AG04450 (cell line): Measurements from ENCODE around the gene TAF1B. TPM values are rescaled to one million over a fixed set of nuclear protein-coding genes. Genes with fewer than 3 reads are reported as not detected.
"Not testable (repeated sequence)": the region's sequence is repeated elsewhere in the genome, so short reads cannot be mapped to it uniquely, and the experiment has no call there.

Experiments used
- CTCF ChIA-PET: fragments of 300-600, 350-600 bp; formaldehyde crosslinking; extraction: SDS; loops from one replicate; lab custom pipeline; 2022; ENCODE audit warnings: antibody characterized with exemption, inconsistent platforms; lab: Charles Lee
- POLR2A ChIA-PET: fragments of 350-600 bp; formaldehyde crosslinking; extraction: SDS; loops from one replicate; lab custom pipeline; 2021; ENCODE audit warnings: antibody characterized with exemption, inconsistent platforms; lab: Yijun Ruan, JAX
- DNase-seq: peaks from one replicate; pipeline ENCODE4 v3.0.0-alpha.2; 2011; ENCODE audit warnings: low read depth, low spot score
- H3K27ac ChIP-seq: one replicate; pipeline ENCODE4 v1.5.1; 2012; ENCODE audit warnings: low read depth, low read length, control low read depth
- H3K27me3 ChIP-seq: one replicate; pipeline ENCODE4 v1.6.0; 2012; ENCODE audit warnings: low read length; ENCODE audit not compliant: control insufficient read depth, insufficient read depth
- H3K4me3 ChIP-seq: 2 replicates; pipeline ENCODE4 v1.5.1; 2011; ENCODE audit warnings: mild to moderate bottlenecking, low read depth, low read length, control low read depth
- H3K9me3 ChIP-seq: 2 replicates; pipeline ENCODE4 v1.5.1; 2012; ENCODE audit warnings: low read length; ENCODE audit not compliant: control insufficient read depth, insufficient read depth
- polyA plus RNA-seq: library from polyadenylated mRNA; depleted of rRNA; stranded (reverse); fragments of >200 nt; gene quantifications from 2 replicates; pipeline ENCODE4 v1.2.3, GENCODE V29; 2011
- TF ChIP-seq, protein P1 (sequence below): IDR thresholded peaks from 2 replicates; pipeline ENCODE4 v1.5.1; 2011; ENCODE audit warnings: low read depth, low read length, control low read depth, inconsistent platforms

The TAF1B gene
- polyA plus RNA-seq, 1 experiment: 25.8 TPM

DNA sequence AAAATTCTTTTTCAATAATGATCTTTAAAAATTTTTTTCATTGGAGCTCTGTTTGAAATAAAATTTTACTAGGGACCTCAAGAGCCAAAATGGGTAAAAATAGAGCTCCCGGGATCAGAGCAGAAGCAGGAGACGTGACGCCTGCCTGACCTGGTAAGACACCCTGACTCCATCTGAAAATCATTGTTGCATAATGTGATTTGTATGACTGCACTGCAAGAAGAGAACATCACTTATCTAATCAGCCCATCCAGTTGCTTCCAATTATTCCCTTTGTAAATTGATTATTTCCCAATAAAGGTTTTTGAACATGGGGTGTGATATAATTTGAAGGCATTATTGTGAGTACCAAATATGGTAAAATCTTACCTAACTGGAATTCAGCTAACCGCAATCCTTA is 17.1 kb upstream of the TAF1B start:
- TF ChIP-seq, protein P1, sequence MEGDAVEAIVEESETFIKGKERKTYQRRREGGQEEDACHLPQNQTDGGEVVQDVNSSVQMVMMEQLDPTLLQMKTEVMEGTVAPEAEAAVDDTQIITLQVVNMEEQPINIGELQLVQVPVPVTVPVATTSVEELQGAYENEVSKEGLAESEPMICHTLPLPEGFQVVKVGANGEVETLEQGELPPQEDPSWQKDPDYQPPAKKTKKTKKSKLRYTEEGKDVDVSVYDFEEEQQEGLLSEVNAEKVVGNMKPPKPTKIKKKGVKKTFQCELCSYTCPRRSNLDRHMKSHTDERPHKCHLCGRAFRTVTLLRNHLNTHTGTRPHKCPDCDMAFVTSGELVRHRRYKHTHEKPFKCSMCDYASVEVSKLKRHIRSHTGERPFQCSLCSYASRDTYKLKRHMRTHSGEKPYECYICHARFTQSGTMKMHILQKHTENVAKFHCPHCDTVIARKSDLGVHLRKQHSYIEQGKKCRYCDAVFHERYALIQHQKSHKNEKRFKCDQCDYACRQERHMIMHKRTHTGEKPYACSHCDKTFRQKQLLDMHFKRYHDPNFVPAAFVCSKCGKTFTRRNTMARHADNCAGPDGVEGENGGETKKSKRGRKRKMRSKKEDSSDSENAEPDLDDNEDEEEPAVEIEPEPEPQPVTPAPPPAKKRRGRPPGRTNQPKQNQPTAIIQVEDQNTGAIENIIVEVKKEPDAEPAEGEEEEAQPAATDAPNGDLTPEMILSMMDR: no peak
- CTCF ChIA-PET: interaction anchor here (0.6 to 3.7 kb wide), 3 partner anchors 10 to 13 kb away, joined by 3 to 19 read pairs (median 3); no protein-coding TSS in a partner anchor

DNA sequence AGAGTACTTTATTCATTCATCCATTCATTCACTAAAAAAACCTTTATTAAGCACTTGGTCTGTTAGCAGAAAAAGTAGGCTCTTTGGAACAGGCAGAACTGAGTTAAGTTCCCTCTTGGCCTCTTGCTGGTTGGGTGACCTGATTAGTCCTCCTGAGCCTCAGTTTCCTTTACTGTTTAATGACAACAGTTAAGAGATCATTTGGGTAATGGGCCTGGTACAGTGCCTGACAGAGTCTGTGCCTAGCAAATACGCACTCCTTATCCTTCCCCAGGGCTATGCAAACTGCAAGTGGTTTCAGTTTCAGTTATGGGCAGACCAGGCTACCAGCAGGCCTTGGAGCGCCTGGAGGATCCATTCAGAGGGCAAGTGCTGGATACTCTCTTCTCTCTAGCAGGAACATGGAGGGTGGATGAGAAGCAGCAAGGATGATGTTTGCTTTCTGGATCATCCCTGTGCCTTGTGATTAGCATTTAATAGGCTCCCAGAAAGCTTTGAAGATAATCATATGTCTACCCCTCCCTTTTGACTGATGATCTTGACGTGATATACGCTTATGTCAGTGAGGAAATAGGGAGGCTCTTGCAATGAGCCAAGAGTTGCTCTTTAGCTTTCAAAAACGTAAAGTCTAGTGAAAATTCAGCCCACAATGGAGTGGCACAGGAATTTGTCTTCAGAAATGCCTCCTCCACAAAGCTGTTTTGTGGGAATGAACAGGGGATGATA is 12.4 kb upstream of the TAF1B start:
- H3K9me3 ChIP-seq: no peaks in the 10 kb centered on the region
- ChIA-PET CTCF (interaction anchor here (2.6 kb wide), 1 partner anchor 17 kb away, joined by 11 read pairs; no protein-coding TSS in a partner anchor), POLR2A (interaction anchor here (1.4 kb wide), 1 partner anchor 12 kb away, joined by 5 read pairs; the partner anchor contains the start of gene TAF1B)
- no peak for DNase-seq
- H3K4me3 ChIP-seq: no peak overlapping the region
- no peak overlapping the region for H3K27ac ChIP-seq
- TF ChIP-seq, protein P1: no peak
- no peaks in the 10 kb centered on the region for H3K27me3 ChIP-seq

More for the DNA sequence above, 17.1 kb upstream of the TAF1B start:
- POLR2A ChIA-PET: no interaction called here
- H3K9me3 ChIP-seq: no peaks in the 10 kb centered on the region
- DNase-seq: no peak
- peaks cover 4% of the 10 kb centered on the region for H3K27me3 ChIP-seq
- H3K27ac ChIP-seq: no peak overlapping the region
- no peak overlapping the region for H3K4me3 ChIP-seq

DNA sequence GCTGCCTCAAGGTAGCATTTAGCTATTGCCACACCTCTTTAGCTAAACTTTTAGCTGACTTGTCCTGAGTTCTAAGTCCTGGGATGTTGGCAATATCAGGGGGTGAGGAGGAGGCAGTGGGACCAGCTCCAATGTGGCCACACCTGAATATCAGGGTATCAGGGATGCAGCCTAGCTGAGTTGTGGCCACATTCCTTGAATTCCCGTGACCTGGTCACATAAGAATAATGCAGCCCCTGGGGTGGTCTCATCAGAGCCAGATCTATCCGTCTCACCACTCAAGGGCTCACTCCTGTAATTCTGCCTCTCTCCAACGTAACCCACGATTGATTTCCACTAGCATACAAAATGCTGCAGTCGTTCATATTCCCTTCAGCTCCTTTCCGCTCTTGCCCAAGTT is 11.6 kb upstream of the TAF1B start:
- Histone ChIP-seq H3K27ac (no peak overlapping the region), H3K27me3 (no peaks in the 10 kb centered on the region), H3K9me3 (no peaks in the 10 kb centered on the region), H3K4me3 (no peak overlapping the region)
- ChIA-PET POLR2A (interaction anchor here (1.4 kb wide), 1 partner anchor 12 kb away, joined by 5 read pairs; the partner anchor contains the start of gene TAF1B), CTCF (interaction anchor here (2.6 kb wide), 1 partner anchor 18 kb away, joined by 11 read pairs; no protein-coding TSS in a partner anchor)
- no peak for DNase-seq
- TF ChIP-seq, protein P1: no peak

DNA sequence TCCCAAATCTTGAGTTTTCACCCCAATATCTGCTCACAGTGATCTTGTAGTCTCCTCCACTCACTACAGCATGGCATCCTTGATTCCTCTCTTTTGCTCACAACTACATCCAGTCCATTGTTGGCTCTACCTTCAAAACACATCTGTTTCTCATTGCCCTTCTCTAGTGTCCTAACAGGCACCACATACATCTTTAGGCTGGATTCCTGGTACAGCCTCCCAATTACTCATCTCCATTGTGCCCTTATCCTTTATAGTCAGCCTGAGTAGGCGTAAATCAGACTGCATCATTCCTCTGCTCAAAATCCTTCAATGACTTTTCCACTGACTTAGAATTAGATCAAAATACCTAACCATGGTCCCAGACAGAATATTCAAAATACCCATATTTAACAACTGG is 10.7 kb upstream of the TAF1B start:
- Histone ChIP-seq H3K9me3 (no peaks in the 10 kb centered on the region), H3K4me3 (no peak overlapping the region), H3K27ac (no peak overlapping the region), H3K27me3 (no peaks in the 10 kb centered on the region)
- TF ChIP-seq, protein P1: no peak
- DNase-seq: no peak
- CTCF ChIA-PET: no interaction called here
- POLR2A ChIA-PET: no interaction called here

DNA sequence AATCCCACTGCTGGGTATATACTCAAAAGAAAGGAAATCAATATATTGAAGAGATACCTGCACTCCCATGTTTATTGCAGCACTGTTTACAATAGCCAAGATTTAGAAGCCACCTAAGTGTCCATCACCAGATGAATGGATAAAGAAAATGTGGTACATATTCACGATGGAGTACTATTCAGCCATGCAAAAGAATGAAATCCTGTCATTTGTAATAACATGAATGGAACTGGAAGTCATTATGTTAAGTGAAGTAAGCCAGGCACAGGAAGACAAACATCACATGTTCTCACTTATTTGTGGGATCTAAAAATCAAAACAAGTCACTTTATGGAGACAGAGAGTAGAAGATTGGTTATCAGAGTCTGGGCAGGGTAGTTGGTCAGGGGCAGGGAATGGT is 8.2 kb upstream of the TAF1B start:
- H3K4me3 ChIP-seq, H3K27me3 ChIP-seq, H3K27ac ChIP-seq, H3K9me3 ChIP-seq, POLR2A ChIA-PET, CTCF ChIA-PET, DNase-seq: not testable (repeated sequence)
